ENCODE data around the gene KIAA1671. TPM values are rescaled to one million over a fixed set of nuclear protein-coding genes. Genes with fewer than 3 reads are reported as not detected.

The KIAA1671 gene
- total and polyA plus RNA-seq, 2 of the 4 experiments (the other 2 are of a cell fraction) = 0.02 TPM; not detected in 1

- in situ Hi-C loops (cut with MboI; ENCODE audit: low sequenced_read_pairs) (loop anchor here (10.0 kb wide), 2 partner anchors 105 to 275 kb away; partner anchors contain the start of genes LHFPL7 and PIWIL3), intact Hi-C loops (cut with micrococcal nuclease) (no loop called here), dilution Hi-C loops (cut with HindIII; ENCODE audit: low sequenced_read_pairs, unreplicated experiment) (no loop called here)
- POLR2A ChIA-PET (ENCODE audit: unreplicated experiment) = no interaction called here
- H3K23ac ChIP-seq (ENCODE audit: low read depth, low read length) = no peak overlapping the region
- 0% methylated on average over 1 of the region's 6 CpGs; no CpG with 5 or more reads in 1 of the 2 experiments for WGBS, 2 experiments (ENCODE audit: extremely low coverage in 2 of 2, insufficient read length in 1 of 2)
- H2AK5ac ChIP-seq (ENCODE audit: low read depth, low read length) = no peak overlapping the region
- H3K79me1 ChIP-seq (ENCODE audit: low read depth in 1 of 2, low read length in 2 of 2) = no peaks in the 10 kb centered on the region
- no peak overlapping the region for H2AK9ac ChIP-seq (replicated peaks; ENCODE audit: low read depth, low read length, poor library complexity)
- no peak overlapping the region for H2BK5ac ChIP-seq (ENCODE audit: low read depth, low read length, poor library complexity, severe bottlenecking)
- TF ChIP-seq MAFK (IDR thresholded peaks at IDR 0.05; ENCODE audit: low read depth, low read length) = no peak
- no peak for TF ChIP-seq NFE2L2 (IDR thresholded peaks at IDR 0.05; ENCODE audit: low read depth, low read length)
- no peak for TF ChIP-seq USF2 (IDR thresholded peaks at IDR 0.05; ENCODE audit: low read depth, low read length)
- no peak for TF ChIP-seq BHLHE40 (IDR thresholded peaks at IDR 0.05; ENCODE audit: low read depth, low read length)
- TF ChIP-seq CEBPB (IDR thresholded peaks at IDR 0.05; ENCODE audit: low read depth, low read length) = no peak
- TF ChIP-seq RCOR1 (IDR thresholded peaks at IDR 0.05; ENCODE audit: insufficient replicate concordance, low read length) = no peak
- no peak for TF ChIP-seq CHD1 (IDR thresholded peaks at IDR 0.05; ENCODE audit: low read depth, low read length)
- TF ChIP-seq MAZ (IDR thresholded peaks at IDR 0.05; ENCODE audit: borderline replicate concordance, low read depth, low read length) = no peak
- TF ChIP-seq MXI1 (IDR thresholded peaks at IDR 0.05; ENCODE audit: borderline replicate concordance, low read depth, low read length) = no peak
- no peak for TF ChIP-seq CTCF (conservative IDR thresholded peaks at IDR 0.05; ENCODE audit: low read depth, low read length)
- no peak for TF ChIP-seq RFX5 (IDR thresholded peaks at IDR 0.05; ENCODE audit: low read depth, low read length)
- no peak for TF ChIP-seq FOS (IDR thresholded peaks at IDR 0.05; ENCODE audit: low read depth, low read length)
- TF ChIP-seq RAD21 (IDR thresholded peaks at IDR 0.05; ENCODE audit: low read length) = no peak
- no peak for TF ChIP-seq SMC3 (IDR thresholded peaks at IDR 0.05; ENCODE audit: low read depth, low read length)
- no peak for TF ChIP-seq POLR2A (IDR thresholded peaks at IDR 0.05; ENCODE audit: low read depth, low read length)
- TF ChIP-seq ELK1 (IDR thresholded peaks at IDR 0.05; ENCODE audit: borderline replicate concordance, low read depth, low read length) = no peak
- no TSS peak for BruUV-seq (replicated peaks)
- H3K9me3 ChIP-seq (ENCODE audit: control insufficient read depth, insufficient read depth, low read length) = no peaks in the 10 kb centered on the region
- no peaks in the 10 kb centered on the region for H3K27me3 ChIP-seq (ENCODE audit: control insufficient read depth, insufficient read depth, low read length)
- no peak overlapping the region for H3K56ac ChIP-seq (ENCODE audit: extremely low read depth, insufficient read depth, low read length)
- no peak overlapping the region for H4K8ac ChIP-seq (ENCODE audit: low read depth in 2 of 2, low read length in 2 of 2)
- no peak overlapping the region for H3K27ac ChIP-seq (ENCODE audit: insufficient read depth, low read length)
- ATAC-seq (ENCODE audit: low read depth) (no peak), DNase-seq (no peak)
- H3K4me2 ChIP-seq (ENCODE audit: low read depth, low read length) = no peak overlapping the region
- no peak overlapping the region for H3K9ac ChIP-seq (ENCODE audit: low read depth, low read length)
- H3K4me3 ChIP-seq (ENCODE audit: insufficient read depth, low read depth, low read length) = no peak overlapping the region
- no peak overlapping the region for H2BK15ac ChIP-seq (ENCODE audit: low read depth, low read length)
- H2BK120ac ChIP-seq (ENCODE audit: low read depth, low read length) = no peak overlapping the region
- no peak overlapping the region for H3K4ac ChIP-seq (ENCODE audit: low read depth, low read length)
- no peaks in the 10 kb centered on the region for H4K20me1 ChIP-seq (ENCODE audit: insufficient read depth, low read length)
- H3K36me3 ChIP-seq (ENCODE audit: control insufficient read depth, insufficient read depth, low read length) = no peaks in the 10 kb centered on the region
- no peak overlapping the region for H2BK20ac ChIP-seq (ENCODE audit: low read depth, low read length)
- no peak overlapping the region for H3K18ac ChIP-seq (ENCODE audit: low read depth, low read length)
- no peak overlapping the region for H3K14ac ChIP-seq (replicated peaks; ENCODE audit: low read depth, low read length)
- H3K9me1 ChIP-seq (ENCODE audit: insufficient read depth, low read length) = no peaks in the 10 kb centered on the region
- no peak overlapping the region for H4K5ac ChIP-seq (ENCODE audit: low read depth, low read length)
- H2AFZ ChIP-seq (replicated peaks; ENCODE audit: low read length, poor library complexity) = no peak overlapping the region
- CTCF ChIA-PET = interaction anchor here (1.0 to 1.3 kb wide), 2 partner anchors 60 to 106 kb away, joined by 3 read pairs; no protein-coding TSS in a partner anchor
- H4K91ac ChIP-seq (ENCODE audit: insufficient read depth, low read depth, low read length) = no peak overlapping the region
- H3K4me1 ChIP-seq (ENCODE audit: control insufficient read depth, insufficient read depth, low read length) = no peaks in the 10 kb centered on the region
Measured at GRCh38 chr22:25049770-25050169, 97.3 kb downstream of the KIAA1671 start.
